CD4-positive, alpha-beta T cell treated with Interleukin-6 at 100 ng/mL for 8 hours (primary cell): ENCODE measurements around the gene KIAA1671.

ENCODE experiments used
- DNase-seq: peaks from one replicate; pipeline ENCODE4 v3.0.0-alpha.2; 2020; ENCODE audit warnings: mixed read lengths, low spot score

Gene KIAA1671

DNA sequence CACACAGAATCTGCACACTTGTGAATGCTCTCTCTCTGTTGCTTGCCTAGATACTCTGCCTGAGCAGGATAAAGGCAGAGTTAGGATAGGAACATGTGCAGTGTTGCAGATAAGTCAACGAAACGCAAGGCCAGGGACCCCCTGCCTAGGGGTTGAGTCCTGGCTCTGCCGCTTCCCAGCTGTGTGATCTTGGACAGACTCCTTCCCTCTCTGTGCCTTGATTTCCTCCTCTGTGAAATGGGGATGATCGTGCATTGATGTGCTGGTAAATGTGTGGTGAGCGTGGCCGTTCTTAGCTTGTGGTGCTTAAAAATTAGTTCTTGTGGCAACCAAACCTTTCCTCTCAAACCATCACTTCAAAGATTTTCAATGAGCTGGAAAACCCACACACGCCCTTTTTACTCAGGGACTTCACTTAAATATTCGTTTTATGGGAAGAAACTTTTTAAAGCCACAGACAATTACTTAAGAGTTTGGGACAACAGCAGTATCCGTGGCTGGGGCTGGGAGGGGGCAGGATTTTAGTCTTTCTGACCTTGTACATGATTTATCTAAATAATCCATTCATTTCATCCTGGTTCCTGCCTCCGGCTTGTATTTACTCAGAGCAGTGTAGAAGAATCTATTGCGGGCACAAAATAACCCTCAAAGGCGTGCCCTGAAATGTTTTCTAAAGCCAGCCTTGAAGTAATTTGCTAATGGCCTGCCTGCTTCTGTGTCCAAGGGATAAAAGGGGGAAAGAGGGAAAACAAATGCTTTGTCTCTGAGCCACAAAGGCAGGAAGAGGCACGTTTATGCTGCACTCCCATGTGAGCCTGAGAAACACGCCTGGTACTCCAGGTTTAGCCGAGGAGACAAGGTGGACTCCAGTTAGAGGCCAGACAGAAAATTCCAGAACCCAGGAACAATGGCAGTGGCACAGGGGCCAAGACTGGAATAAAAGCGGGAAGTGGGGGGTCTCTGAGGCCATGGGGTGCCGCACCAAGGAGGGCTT, 162.2 kb downstream of the KIAA1671 start:
- DNase-seq = no peak

- no peak for DNase-seq
These were observed 167.1 kb downstream of the KIAA1671 start for GRCh38 chr22:25119609-25120008.

DNA sequence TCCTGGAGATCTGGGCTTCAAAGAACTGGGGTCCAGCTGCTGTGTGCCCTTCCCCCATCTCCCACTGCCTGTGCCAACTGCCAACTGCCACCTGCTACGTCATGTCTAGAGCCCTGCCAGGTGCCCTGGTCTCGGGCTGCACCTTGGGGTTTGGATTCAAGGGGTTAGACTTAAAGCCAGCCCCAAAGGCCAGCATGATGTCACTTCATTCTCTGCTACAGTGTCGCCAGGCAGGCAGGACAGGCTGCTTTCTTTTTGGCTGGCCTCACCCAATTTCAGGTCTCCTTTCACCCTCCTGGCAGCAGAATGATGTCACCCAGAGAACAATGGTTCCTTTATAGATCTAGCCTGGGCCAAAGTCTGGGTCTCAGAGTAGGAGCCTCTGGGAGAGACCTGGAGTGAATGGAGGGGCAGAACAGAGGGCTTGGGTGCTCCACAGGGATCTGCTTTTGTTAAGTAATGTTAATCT, 167.6 kb downstream of the KIAA1671 start:
- DNase-seq = no peak

- DNase-seq = no peak
These were observed 168.3 kb downstream of the KIAA1671 start for GRCh38 chr22:25120761-25121212.

- no peak for DNase-seq
These were observed 169.7 kb downstream of the KIAA1671 start for GRCh38 chr22:25122136-25122764.

DNA sequence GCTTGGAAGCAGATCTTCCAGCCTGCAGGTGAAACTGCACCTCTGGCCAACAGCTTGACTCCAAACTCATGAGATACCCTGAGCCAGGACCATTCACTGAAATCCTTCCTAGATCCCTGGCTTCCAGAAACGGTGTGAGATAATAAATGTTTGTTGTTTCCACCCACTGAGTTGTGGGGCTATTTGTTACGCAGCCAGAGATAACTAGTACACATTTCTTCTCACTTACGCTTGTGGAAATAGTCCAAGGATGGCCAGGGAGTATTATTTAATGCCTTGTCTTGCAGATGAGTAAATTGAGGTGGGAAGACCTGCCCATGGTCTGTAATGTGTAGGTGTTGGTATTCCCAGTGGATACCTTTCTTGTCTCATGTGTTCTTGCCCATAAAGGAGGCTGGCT, 171.2 kb downstream of the KIAA1671 start:
- DNase-seq = no peak

DNA sequence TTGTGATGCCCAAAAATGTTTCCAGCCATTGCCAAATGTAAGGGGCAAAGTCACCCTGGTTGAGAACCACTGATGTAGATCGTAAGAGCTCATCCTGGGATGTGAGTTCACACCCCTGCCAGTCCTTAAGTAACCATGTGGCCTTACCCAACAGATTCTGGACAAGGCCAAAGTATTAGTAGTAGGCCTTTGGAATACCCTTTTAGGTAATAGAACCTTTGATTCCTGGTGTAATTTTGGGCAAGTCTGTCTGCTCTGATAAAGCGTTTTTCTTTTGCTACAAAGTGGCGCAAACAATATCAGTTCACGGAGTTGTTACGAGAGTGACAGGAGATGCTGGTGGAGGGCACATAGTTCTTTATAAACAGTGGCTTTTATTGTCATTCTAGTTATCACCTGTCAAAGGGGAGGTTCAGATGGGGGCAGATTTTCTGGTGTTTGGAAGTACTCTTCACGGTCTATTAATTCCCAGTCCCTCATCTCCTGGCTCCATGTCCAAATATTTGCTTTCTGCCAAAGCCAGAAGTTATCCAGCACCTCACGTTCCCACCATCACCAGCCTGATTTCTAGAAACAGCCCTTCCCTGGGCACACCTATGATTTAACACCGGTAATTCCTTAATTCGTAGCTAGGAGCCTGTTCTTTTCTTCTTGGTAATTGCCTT, 173.3 kb downstream of the KIAA1671 start:
- no peak for DNase-seq

DNA sequence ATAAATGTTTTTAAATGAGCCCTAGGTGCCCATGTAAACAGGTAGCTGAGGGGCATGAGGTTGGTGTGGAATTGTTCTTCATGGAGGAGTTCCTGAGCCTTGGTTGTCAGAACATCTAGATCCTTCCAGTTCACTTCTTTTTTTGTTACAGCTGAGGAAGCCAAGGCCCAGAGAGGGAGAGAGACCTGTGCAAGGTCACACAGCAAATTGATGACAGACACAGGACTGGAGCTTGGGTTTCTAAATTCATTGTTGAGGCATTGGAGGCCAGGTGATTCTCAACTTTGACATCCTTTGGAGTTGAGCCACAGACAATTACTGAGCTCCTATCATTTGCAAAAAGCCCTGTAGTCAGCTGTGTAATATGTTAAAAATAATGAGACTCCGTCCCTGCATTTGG, 174.0 kb downstream of the KIAA1671 start:
- no peak for DNase-seq

DNA sequence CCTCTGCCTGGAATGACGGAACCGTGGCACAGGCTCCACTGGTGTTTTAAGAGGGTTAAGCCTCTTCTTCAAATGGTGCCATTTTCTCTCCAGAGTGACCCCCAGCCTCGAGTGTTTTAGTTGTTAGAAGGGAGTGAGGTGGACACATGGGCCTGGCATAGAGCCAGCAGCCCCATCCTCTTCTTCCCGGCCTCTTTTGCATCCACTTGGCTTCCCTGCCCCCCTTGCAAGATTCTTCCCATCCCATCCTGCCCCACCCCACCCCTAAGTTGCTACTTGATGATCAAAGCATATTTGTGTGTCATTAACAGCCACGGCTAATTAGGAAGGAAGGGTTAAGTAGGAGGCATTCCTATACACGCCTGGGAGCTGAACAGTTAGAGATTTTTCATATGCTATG, 174.8 kb downstream of the KIAA1671 start:
- no peak for DNase-seq

GRCh38 chr22:25130462-25130861, 177.9 kb downstream of the KIAA1671 start:
- no peak for DNase-seq

GRCh38 chr22:25131198-25131887, 178.8 kb downstream of the KIAA1671 start:
- no peak for DNase-seq

DNA sequence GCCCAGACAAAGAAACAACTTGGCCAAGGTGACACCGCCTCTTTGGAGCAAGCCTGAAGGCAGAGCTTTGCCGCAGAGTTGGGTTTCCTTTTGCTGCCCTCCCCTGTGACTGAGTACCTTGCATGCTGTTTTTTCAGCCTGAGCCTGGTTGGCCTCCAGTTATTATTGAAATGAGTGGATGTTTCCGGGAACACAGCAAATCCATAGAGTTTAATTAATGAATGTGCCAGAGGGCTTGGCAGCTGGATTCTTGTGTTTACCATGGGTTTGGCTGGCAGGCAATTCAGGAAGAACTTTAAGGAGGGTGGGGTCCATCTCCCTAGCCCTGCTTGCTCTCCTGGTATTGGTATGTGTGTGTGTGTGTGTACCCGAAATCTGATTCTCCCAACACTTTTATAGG, 181.5 kb downstream of the KIAA1671 start:
- no peak for DNase-seq

DNA sequence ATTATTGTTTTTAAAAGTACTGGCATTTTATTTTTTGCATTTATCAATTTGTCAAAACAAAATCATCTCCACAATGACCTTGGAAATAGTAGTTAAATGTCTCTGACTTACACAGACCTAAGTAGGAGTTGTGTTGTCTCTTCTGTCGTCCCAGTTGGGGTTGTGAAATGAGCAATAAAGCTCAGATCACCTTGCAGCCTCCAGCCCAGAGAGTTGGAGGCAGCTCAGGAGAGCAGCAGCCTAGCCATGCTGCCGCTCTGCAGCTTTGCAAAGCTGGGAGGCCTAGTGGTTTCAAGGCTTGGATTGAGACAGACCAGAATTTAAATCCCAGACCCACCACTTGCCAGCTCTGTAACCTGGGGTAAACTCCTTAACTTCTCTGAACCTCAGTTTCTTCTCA, 181.9 kb downstream of the KIAA1671 start:
- DNase-seq = no peak

GRCh38 chr22:25136953-25137576, 184.5 kb downstream of the KIAA1671 start:
- DNase-seq = no peak

GRCh38 chr22:25137577-25138525, 185.3 kb downstream of the KIAA1671 start:
- no peak for DNase-seq

DNA sequence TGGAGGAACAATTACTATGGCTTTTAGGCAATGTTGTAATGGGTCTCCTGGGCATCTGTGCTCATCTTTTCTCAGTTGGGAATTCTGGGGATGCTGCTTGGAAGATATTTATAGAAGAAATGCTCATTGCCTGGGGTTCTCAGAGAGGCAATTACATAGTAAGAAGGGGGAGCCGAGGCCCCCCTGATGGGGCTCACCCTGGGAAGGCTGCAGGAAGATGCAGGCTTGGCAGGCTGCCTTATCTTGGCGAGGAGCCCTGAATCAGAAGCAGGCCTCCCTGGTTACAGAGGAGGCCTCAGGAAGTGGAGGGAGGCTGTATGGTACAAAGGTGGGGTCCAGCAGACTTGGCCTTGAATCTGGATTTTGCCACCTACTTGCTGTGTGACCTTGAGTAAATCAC, 186.5 kb downstream of the KIAA1671 start:
- no peak for DNase-seq

- DNase-seq = no peak
These were observed 189.6 kb downstream of the KIAA1671 start for GRCh38 chr22:25142102-25142501.

DNA sequence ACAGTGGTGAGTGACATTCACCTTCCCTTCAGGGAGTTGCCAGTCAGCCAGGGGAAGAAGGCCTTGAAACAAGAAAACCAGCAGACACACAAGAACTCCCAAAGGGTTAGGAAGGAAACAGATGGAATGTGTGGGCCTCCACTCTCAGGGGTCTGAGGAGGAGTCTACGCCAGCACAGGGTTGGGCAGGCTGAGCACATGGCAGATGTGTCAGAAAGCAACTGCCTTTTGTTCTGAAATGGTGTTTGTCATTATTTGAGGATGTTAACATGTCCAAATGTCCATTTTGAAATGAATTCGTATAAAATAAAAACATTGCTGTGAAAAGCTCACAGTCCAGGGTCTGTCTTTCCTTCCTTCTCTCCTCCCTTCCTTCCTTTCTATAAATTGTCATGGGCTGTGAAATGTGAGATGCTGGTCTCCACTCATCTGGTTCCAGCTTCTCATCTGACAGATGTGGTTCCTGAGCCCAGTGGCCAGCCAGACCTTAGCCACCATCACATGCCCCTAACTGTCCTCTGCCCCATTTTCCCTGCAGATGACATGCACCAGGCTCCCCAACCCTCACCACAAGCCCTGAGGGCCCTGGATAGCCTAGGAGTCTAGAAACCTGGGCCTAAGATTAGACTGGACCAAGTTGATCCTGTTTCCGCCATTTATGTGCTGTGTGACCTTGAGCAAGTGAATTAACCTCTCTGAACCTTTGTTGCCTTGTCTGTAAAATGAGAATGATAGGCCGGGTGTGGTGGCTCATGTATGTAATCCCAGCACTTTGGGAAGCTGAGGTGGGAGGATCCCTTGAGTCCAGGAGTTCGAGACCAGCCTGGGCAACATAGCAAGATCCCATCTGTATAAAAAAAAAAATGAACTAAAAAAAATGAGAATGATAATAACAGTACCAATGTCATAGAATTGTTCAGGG, 190.9 kb downstream of the KIAA1671 start:
- no peak for DNase-seq

DNA sequence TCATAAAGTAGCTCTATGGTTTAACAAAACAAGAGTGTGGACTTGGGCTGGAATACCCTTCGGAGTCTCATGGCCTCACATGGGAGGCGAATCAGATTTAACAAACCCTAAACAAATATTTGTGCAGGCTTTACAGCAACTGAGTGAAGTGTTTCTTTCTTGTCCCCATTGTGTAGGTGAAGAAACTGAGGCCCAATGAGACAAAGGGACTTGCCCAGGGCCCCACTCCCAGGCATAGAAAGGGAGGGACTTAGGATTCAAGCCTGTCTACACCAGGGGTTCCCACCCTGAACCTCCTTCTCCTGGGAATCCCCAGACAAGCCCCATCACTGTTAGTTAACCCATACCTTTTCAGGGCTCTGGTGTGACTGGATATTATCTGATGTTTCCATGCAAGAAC, 192.0 kb downstream of the KIAA1671 start:
- no peak for DNase-seq
